T47D (cell line): ENCODE data around the gene ATG14.
"Not testable (repeated sequence)": the region's sequence is repeated elsewhere in the genome, so short reads cannot be mapped to it uniquely, and the experiment has no call there.

Experiments
- DNase-seq, 2 experiments: peaks; one replicate each; pipeline versions ENCODE4 v3.0.0 to v3.0.0-alpha.2; 2011 to 2012; ENCODE audit warnings: low read depth in 1 of 2, low spot score in 1 of 2
- JUND ChIP-seq: IDR thresholded peaks from 2 replicates; pipeline ENCODE4 v1.6.1; 2012; ENCODE audit warnings: low read depth
- in situ Hi-C: cut with HindIII; loops from 2 replicates; pipeline ENCODE4 v1.10.0; 2016; ENCODE audit warnings: low sequenced_read_pairs, low pct_unique_long_range_greater_than_20kb

ATG14 gene

DNA sequence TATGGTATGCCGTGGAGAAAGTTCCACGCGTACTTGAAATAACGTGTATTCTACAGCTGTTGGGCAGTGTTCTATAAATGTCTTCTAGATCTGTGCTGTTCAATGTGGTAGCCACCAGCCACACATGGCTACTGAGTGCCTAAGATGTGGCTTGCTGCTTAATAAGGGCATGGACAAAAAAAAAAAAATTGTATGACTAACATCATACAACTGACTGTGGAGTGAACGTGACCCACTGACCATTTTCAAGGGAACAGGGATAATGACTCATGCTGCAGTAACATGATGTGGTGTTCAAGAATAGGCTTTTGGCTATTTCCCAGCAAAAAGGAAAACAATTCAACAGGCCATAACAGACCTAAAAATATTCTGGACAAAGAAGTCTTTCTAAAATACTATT, 13.0 kb downstream of the ATG14 start:
- TF ChIP-seq JUND, result no peak
- no peak for DNase-seq
- in situ Hi-C loops, result no loop called here

GRCh38 chr14:55389330-55389729, 22.3 kb downstream of the ATG14 start:
- in situ Hi-C loops, result no loop called here
- no peak for DNase-seq
- TF ChIP-seq JUND, result no peak

DNA sequence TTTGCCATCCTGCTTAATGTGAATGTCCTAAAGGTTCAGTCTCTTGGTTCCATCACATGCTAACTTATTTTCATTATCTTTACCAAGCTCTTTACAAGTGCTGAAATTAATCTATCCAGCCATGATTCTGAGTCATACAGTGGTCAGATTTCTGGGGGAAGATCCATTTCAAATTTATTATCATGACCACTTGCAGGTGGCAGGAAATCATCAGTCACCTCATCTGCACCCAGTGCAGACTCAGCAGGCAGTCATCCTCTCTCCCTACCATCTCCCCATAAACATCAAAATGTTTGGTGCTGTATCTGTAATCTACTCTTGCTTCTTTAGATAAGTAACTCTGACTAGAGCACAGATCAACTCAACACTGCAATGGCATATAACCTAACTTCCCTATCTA, 23.5 kb downstream of the ATG14 start:
- in situ Hi-C loops, result no loop called here
- TF ChIP-seq JUND, result no peak
- no peak for DNase-seq

DNA sequence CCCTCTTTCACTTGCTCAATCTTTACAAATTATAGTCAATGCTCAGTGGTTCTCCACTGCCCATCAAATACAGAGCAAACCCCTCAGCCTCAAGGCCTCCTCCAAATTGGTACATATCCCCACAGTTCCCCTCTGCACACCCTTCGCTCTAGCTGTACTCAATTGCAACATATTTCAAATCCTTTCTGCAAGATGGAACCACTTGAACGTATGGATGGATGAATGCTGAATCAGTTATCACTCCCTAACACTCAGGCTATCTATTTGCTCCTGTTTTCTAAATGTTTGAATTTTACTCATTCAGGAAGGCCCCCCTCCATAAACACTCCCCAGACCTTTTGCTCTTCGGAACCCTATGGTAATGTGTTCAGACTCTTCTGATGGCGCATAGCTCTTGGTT, 24.5 kb downstream of the ATG14 start:
- no peak for DNase-seq
- in situ Hi-C loops, result no loop called here
- TF ChIP-seq JUND, result no peak

- no peak for TF ChIP-seq JUND
- in situ Hi-C loops, result no loop called here
- DNase-seq, result no peak
Observed at GRCh38 chr14:55386037-55386808, 25.4 kb downstream of the ATG14 start.

DNA sequence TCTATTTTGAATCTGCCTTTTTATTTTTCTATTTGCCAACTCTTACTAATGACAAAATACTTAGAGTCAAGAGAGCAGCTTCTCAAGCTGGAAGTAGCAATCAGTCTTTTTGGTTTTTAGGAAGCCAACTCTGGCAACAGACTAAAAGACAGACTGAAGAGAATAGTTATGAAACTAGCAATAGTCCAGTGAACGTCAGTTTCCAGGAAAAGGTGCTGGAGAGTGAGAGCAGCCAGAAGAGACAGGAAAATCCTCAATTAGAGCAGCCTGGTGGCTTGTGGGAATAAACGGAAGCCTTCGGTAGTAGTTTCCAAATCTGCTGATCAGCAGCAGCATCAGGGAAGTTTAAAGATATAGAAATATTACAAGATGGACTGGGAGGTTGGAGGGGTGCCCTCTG, 27.1 kb downstream of the ATG14 start:
- DNase-seq, result no peak
- in situ Hi-C loops, result no loop called here
- TF ChIP-seq JUND, result no peak

GRCh38 chr14:55383541-55384140, 28.0 kb downstream of the ATG14 start:
- TF ChIP-seq JUND, result no peak
- in situ Hi-C loops, result no loop called here
- DNase-seq, result no peak

- DNase-seq, in situ Hi-C loops: not testable (repeated sequence)
Observed at GRCh38 chr14:55383056-55383466, 28.6 kb downstream of the ATG14 start.

DNA sequence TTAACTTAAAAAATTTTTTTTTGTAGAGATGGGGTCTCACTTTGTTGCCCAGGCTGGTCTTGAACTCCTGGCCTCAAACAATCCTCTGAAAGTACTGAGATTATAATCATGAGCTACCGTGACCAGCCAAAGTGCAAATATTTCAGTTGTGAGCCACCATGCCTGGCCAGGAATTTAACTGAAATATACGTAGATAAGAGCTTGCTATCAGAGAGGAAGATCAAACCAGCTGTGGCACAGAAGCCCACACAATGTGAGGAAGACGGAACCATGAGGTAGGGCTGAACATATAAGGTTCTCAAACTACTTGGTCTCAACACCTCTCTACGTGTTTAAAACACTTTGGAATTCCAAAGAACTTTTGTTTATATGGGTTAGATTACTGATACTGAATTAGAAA, 29.1 kb downstream of the ATG14 start:
- in situ Hi-C loops, result no loop called here
- TF ChIP-seq JUND, result no peak
- DNase-seq, result no peak

DNA sequence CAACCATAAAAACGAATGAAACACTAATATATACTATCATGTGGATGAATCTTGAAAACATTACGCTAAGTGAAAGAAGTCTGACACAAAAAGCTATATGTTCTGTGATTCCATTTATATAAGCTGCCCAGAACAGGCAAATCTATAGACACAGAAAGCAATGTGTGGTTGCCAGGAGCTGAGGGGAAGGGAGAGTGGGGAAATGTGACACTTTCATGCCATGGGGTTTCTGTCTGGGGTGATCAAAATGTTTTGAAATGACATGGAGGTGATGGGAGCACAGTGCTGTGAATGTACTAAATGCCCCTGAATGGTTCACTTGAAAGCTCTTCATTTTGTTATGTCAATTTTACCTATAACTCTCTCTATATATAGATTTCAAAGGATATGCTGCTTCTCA, 30.1 kb downstream of the ATG14 start:
- in situ Hi-C loops, result no loop called here
- no peak for DNase-seq
- TF ChIP-seq JUND, result no peak

GRCh38 chr14:55381040-55381439, 30.6 kb downstream of the ATG14 start:
- no peak for TF ChIP-seq JUND
- DNase-seq, result no peak
- in situ Hi-C loops, result no loop called here

- TF ChIP-seq JUND, result no peak
- in situ Hi-C loops, result no loop called here
- no peak for DNase-seq
Observed at GRCh38 chr14:55377236-55377635, 34.4 kb downstream of the ATG14 start.

DNA sequence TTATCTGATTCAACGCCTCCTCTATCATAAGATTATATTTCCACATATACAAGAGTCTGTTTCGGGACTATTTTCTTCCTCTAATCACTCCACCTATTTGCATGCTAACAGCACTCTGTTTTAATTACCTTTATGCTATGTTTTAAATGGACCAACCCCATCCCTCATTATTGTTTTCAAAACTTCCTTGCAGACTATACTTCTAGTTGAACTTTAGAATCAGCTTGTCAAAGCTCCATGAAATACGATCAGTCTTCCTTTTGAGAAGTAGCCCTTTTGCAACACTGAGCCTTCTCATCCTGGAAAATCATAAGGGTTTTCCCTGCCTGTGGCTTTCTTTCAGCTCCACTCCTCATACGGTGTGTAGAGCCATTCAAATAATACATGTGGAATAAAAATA, 36.9 kb downstream of the ATG14 start:
- no peak for TF ChIP-seq JUND
- in situ Hi-C loops, result no loop called here
- no peak for DNase-seq
